Skeletal muscle cell (primary cell): Measurements from ENCODE around the gene BTG2.

Experiments
- DNase-seq: peaks from one replicate; pipeline ENCODE4 v3.0.0-alpha.2; 2010; ENCODE audit warnings: low read depth
- H3K4me3 ChIP-seq: 2 replicates; pipeline ENCODE4 v1.5.1; 2011; ENCODE audit warnings: low read depth, mild to moderate bottlenecking, control low read depth, low read length, moderate library complexity

BTG2 gene

GRCh38 chr1:203275656-203276272 lies 29.6 kb upstream of the BTG2 start:
- H3K4me3 ChIP-seq: no peak overlapping the region
- DNase-seq: no peak

GRCh38 chr1:203276408-203276807 lies 28.9 kb upstream of the BTG2 start:
- no peak overlapping the region for H3K4me3 ChIP-seq
- DNase-seq: no peak

GRCh38 chr1:203276916-203277545 lies 28.3 kb upstream of the BTG2 start:
- DNase-seq: no peak
- H3K4me3 ChIP-seq: no peak overlapping the region

GRCh38 chr1:203278082-203278884 lies 27.0 kb upstream of the BTG2 start:
- peak overlapping the region; percentile 34 for H3K4me3 ChIP-seq

GRCh38 chr1:203278885-203279406 lies 26.4 kb upstream of the BTG2 start:
- DNase-seq: no peak
- peak overlapping the region; percentile 9 for H3K4me3 ChIP-seq

More at GRCh38 chr1:203278082-203278884, 27.0 kb upstream of the BTG2 start:
- peak; percentile 72 for DNase-seq

GRCh38 chr1:203280061-203280460 lies 25.3 kb upstream of the BTG2 start:
- H3K4me3 ChIP-seq: no peak overlapping the region
- DNase-seq: no peak

- no peak overlapping the region for H3K4me3 ChIP-seq
- DNase-seq: no peak
Observed at GRCh38 chr1:203281033-203281432, 24.3 kb upstream of the BTG2 start.

- no peak for DNase-seq
- no peak overlapping the region for H3K4me3 ChIP-seq
Observed at GRCh38 chr1:203281851-203282661, 23.3 kb upstream of the BTG2 start.

- no peak overlapping the region for H3K4me3 ChIP-seq
- DNase-seq: no peak
Observed at GRCh38 chr1:203282720-203283542, 22.4 kb upstream of the BTG2 start.

- no peak for DNase-seq
- no peak overlapping the region for H3K4me3 ChIP-seq
Observed at GRCh38 chr1:203283597-203283996, 21.7 kb upstream of the BTG2 start.

GRCh38 chr1:203284411-203285123 lies 20.8 kb upstream of the BTG2 start:
- no peak overlapping the region for H3K4me3 ChIP-seq

GRCh38 chr1:203286161-203286984 lies 18.9 kb upstream of the BTG2 start:
- DNase-seq: no peak
- no peak overlapping the region for H3K4me3 ChIP-seq

More at GRCh38 chr1:203284411-203285123, 20.8 kb upstream of the BTG2 start:
- DNase-seq: no peak

GRCh38 chr1:203287109-203287893 lies 18.0 kb upstream of the BTG2 start:
- no peak for DNase-seq
- no peak overlapping the region for H3K4me3 ChIP-seq

GRCh38 chr1:203287898-203288297 lies 17.4 kb upstream of the BTG2 start:
- DNase-seq: no peak
- no peak overlapping the region for H3K4me3 ChIP-seq

GRCh38 chr1:203288400-203288799 lies 16.9 kb upstream of the BTG2 start:
- DNase-seq: no peak
- no peak overlapping the region for H3K4me3 ChIP-seq

- DNase-seq: no peak
- H3K4me3 ChIP-seq: no peak overlapping the region
Observed at GRCh38 chr1:203289281-203289981, 15.9 kb upstream of the BTG2 start.
